DMS 273 treated with DMSO at 0.1 percent for 48 hours (cell line): ENCODE results near the gene EIF4A3.
"Not testable (repeated sequence)": the region's sequence is repeated elsewhere in the genome, so short reads cannot be mapped to it uniquely, and the experiment has no call there.

Source experiments
- DNase-seq: peaks from one replicate; lab custom pipeline; 2025; lab: John Stamatoyannopoulos, UW

EIF4A3 gene

DNA sequence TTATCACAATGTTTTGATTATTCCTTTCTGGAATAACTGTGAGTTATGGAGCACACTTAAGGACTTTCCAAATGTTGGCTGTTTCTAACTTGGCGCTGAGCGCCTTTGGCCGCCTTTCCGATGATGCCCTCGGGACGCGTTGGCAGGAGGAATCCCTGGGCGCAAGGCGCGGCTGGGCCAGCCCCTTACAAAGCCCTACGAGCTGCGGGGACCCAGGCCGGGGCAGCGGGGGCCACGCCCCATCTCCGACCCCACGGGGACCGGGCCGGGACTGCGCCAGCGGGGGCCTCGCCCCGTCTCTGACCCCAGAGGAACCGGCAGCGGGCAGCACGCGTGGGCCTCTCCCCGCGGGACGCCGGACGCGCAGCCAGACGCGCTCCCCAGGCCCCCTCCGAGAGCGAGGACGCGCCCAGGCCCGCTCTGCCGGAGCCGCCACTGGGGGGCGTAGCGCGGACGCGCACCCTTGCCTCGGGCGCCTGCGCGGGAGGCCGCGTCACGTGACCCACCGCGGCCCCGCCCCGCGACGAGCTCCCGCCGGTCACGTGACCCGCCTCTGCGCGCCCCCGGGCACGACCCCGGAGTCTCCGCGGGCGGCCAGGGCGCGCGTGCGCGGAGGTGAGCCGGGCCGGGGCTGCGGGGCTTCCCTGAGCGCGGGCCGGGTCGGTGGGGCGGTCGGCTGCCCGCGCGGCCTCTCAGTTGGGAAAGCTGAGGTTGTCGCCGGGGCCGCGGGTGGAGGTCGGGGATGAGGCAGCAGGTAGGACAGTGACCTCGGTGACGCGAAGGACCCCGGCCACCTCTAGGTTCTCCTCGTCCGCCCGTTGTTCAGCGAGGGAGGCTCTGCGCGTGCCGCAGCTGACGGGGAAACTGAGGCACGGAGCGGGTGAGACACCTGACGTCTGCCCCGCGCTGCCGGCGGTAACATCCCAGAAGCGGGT is 45.6 kb downstream of the EIF4A3 start, which contains the start of gene GAA:
TSS of gene GAA (plus strand) at position 571 of the 935 bp plus-strand sequence. CDS start 3,006 bp downstream, outside the sequence.
- peak; percentile 25 for DNase-seq

DNA sequence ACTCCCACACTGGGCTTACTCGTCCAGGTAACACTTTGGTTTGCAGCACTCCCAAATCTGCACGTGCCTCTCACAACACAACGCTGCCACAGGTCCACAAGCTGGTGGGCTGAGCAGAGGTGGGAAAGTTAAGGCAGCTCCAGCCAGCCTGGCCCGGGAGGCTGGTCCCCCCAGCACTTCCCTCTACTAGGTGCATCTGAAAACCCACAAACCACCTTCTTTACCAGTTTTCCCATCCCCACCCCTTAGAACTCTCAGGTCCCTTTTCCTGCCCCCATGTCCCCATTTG is 46.9 kb downstream of the EIF4A3 start:
- DNase-seq = no peak

GRCh38 chr17:80099291-80100034 is 47.5 kb downstream of the EIF4A3 start:
- no peak for DNase-seq

DNA sequence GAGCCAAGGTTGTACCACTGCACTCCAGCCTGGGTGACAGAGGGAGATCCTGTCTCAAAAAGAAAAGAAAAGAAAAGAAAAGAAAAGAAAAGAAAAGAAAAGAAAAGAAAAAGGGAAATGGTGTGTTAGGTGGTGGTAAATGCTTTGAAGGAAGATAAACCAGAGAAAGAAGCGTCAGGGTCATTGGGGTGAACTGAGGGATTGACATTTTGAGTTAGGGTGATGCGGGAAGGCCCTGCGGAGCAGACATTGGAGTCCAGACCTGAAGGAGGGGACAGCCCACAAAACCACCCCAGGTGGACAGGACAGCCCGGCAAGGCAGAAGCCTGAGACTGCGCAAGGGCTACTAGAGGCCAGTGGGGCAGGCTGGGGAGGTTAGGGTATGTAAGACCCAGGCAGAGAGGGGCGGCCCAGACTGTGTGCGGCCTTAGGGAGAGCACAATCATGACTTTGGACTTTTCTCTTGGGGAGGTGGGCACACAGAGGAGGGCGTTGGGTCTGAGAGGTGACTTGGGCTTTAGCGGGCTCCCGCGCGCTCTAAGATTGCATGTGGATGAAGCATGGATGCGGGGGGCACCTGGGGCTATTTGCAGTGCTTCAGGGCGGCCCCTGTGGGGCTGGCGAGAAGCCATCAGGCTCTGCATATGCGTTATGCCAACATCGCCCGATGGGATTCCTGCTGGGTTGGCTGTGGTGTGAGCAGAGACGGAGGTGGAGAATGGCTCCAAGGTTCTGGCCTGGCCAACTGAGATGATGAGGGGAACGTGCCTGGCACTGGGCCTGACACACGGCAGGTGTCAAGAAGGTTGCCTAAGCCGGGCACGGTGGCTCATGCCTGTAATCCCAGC is 48.9 kb downstream of the EIF4A3 start:
- DNase-seq = no peak

GRCh38 chr17:80097127-80097621 is 49.8 kb downstream of the EIF4A3 start:
- no peak for DNase-seq

DNA sequence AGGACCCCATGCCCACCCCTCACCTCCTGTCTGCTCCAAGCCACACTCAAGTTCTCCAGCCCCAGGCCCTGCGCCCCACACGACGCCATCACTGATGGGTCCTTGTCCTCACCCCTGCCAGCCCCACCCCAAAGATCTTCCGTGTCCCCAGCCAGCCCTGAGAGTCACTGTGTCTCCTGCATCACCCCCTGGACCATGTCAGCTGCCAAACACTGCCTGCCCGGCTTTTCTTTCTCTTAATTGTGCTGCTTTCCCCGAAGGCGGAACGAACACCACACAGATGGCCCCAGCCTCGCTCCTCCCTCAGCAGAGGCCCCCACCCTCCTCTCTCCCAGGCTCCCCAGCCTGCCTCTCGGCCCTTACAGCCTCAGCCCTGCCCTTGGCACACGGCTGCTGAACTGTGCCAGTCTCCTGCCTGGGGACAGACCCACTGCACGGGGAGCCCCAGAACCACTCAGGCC is 50.3 kb downstream of the EIF4A3 start:
- no peak for DNase-seq

DNA sequence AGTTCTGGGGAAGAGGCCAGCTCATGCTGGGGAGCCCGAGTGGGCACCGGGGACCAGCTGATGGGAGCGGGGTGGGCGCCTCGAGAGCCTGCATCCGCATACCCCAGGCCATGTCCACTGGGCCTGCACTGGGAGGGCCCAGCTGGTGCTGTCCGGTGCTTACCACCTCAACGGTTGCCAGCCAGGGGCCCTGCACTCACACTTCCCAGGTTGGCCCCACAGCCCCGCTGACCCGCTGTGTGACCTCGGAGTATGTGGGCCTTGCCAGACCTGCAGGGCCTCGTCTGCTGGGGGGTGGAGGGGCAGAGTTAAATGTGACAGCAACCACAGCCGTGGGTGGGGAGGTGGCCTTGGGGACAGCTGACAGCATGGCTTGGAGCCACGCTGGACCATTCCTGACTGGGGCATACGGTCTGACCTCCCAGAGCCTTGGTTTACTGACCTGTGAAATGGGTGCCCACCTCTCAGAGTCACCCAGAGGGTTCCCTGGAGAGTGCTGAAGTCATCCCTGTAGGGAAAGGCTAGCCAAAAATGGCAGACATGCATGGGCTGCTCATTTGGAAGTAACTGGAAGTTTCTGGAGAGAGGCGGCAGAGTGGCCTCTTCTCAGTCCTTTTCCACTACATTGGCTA is 51.0 kb downstream of the EIF4A3 start:
- DNase-seq = no peak

DNA sequence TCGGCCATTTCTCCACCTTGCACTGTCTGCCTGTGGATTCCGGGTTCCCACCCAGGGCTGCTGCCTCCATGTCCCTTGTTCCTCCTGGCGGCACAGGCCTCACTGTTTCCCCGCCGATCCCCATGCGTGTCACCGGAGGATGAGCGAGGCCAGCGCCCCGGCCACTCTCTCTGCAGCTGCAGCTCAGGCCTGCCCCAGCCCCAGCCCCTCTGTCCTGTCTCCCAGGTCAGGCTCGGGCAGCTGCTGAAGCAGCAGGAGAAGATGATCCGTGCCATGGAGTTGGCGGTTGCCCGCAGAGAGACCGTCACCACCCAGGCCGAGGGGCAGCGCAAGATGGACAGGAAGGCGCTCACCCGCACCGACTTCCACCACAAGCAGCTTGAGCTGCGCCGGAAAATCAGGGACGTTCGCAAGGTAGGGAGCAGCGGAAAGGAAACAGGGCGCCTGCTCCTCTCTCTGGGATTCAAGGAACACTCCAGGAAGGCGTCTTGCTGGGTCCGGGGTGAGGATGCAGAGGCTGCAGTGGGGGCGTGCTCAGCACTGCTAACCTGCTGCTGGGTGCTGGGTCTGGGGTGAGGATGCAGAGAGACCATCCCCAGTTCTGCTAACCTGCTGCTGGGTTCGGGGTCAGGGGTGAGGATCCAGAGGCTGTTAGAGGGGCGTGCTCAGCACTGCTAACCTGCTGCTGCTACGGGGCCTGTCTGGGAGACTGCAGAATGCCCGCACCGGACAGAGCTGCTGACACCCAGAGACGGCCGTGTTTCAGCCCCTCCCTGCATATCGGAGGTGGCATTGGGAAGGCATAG is 51.7 kb downstream of the EIF4A3 start:
- no peak for DNase-seq

DNA sequence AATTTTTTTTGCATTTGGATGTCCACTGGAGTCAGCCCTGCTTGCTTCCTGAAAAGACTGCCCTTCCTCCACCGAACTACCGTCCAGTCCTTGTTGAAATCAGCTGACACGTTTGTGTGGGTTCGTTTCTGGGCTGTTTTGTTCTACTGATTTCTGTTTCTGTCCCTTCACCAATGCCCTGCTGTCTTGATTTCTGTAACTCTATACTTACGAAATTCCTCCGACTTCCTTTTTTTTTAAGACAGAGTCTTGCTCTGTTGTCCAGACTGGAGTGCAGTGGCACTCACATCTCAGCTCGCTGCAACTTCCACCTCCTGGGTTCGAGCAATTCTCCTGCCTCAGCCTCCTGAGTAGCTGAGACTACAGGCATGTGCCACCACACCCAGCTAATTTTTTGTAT is 54.0 kb downstream of the EIF4A3 start:
- DNase-seq = no peak

- no peak for DNase-seq
Measured at GRCh38 chr17:80091376-80091775, 55.6 kb downstream of the EIF4A3 start.

GRCh38 chr17:80090164-80090563 is 56.8 kb downstream of the EIF4A3 start:
- DNase-seq = not testable (repeated sequence)

GRCh38 chr17:80089762-80090161 is 57.2 kb downstream of the EIF4A3 start:
- no peak for DNase-seq

- no peak for DNase-seq
Measured at GRCh38 chr17:80087346-80088265, 59.3 kb downstream of the EIF4A3 start.

DNA sequence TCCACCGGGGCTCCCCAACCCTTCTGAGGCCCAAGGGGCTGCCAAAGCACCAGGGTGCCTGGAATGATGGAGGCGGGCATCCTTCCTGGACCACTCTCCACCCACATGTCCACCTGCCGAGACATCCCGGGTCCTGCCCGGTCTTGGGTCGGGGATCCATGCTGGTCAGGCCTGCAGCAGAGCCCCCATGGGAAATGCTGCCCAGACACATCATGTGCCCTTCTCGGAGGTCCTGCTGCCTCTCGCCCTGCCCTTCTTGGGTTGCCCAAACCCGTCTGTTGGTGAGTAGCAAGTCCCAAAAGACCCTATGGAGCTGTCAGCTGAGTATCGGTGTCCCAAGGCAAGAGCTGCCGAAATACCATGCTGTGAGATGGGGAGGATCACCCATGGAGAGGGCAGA is 60.3 kb downstream of the EIF4A3 start:
- no peak for DNase-seq

GRCh38 chr17:80086081-80086480 is 60.8 kb downstream of the EIF4A3 start:
- DNase-seq = no peak

- DNase-seq = no peak
Measured at GRCh38 chr17:80084773-80085172, 62.2 kb downstream of the EIF4A3 start.
